SK-N-SH (cell line): ENCODE data around the gene DCAF5. TPM values are rescaled to one million over a fixed set of nuclear protein-coding genes. Genes with fewer than 3 reads are reported as not detected.

ENCODE experiments used
- CTCF ChIA-PET: fragments of 300-600, 350-600 bp; formaldehyde crosslinking; extraction: SDS; loops from one replicate; lab custom pipeline; 2021; lab: Yijun Ruan, JAX
- POLR2A ChIA-PET: fragments of 350-600 bp; sonication (Branson Sonifier 250); formaldehyde crosslinking; extraction: SDS; loops from one replicate; lab custom pipeline; 2020; ENCODE audit warnings: antibody characterized with exemption, inconsistent platforms; lab: Yijun Ruan, JAX
- DNase-seq: peaks from one replicate; pipeline ENCODE4 v3.0.0; 2012
- H2AFZ ChIP-seq: fragments of 200-600 bp; sonication (generic); 2 replicates; pipeline ENCODE4 v1.8.1; 2016; ENCODE audit warnings: antibody characterized with exemption, mild to moderate bottlenecking, low read depth
- H3F3A ChIP-seq: fragments of 200-600 bp; sonication (generic); replicated peaks from 2 replicates; pipeline ENCODE3; 2016; ENCODE audit warnings: antibody characterized with exemption, mild to moderate bottlenecking; ENCODE audit not compliant: insufficient read depth
- H3K27ac ChIP-seq, 2 experiments: fragments of 200-500 bp in 1 of 2; fragments of 200-600 bp in 1 of 2; sonication (Bioruptor generic) in 1 of 2; sonication (generic), shearing (Covaris generic) in 1 of 2; 2 replicates each; pipeline versions ENCODE4 v1.5.1 to v1.6.1; 2014 to 2016; ENCODE audit warnings: low read depth in 2 of 2, inconsistent platforms in 1 of 2, low read length in 1 of 2, mild to moderate bottlenecking in 1 of 2, mixed read lengths in 1 of 2
- H3K27me3 ChIP-seq: fragments of 200-600 bp; sonication (generic), shearing (Covaris generic); 2 replicates; pipeline ENCODE4 v1.6.1; 2016; ENCODE audit warnings: mixed run types; ENCODE audit not compliant: insufficient read depth
- H3K36me3 ChIP-seq, 2 experiments: fragments of 200-500 bp in 1 of 2; fragments of 200-600 bp in 1 of 2; sonication (Bioruptor generic) in 1 of 2; sonication (generic) in 1 of 2; replicated peaks in 1 of 2; 2 replicates each; pipeline versions ENCODE3 to v1.5.1; 2014 to 2016; ENCODE audit warnings: low read length in 1 of 2, mild to moderate bottlenecking in 1 of 2; ENCODE audit not compliant: insufficient read depth in 2 of 2, control insufficient read depth in 1 of 2
- H3K4me1 ChIP-seq, 2 experiments: fragments of 200-500 bp in 1 of 2; fragments of 200-600 bp in 1 of 2; sonication (Bioruptor generic) in 1 of 2; sonication (generic), shearing (Covaris generic) in 1 of 2; 2 replicates each; pipeline versions ENCODE4 v1.5.1 to v1.6.1; 2014 to 2016; ENCODE audit warnings: low read depth in 1 of 2, low read length in 1 of 2, mixed run types in 1 of 2; ENCODE audit not compliant: insufficient read depth in 2 of 2, control insufficient read depth in 1 of 2
- H3K4me2 ChIP-seq: fragments of 200-600 bp; sonication (generic), shearing (Covaris generic); 2 replicates; pipeline ENCODE4 v1.6.1; 2017; ENCODE audit warnings: mixed run types
- H3K4me3 ChIP-seq, 2 experiments: fragments of 200-500 bp in 1 of 2; fragments of 200-600 bp in 1 of 2; sonication (Bioruptor generic) in 1 of 2; sonication (generic), shearing (Covaris generic) in 1 of 2; 2 replicates each; pipeline versions ENCODE4 v1.5.1 to v1.8.1; 2014 to 2016; ENCODE audit warnings: low read depth in 2 of 2, inconsistent platforms in 1 of 2, low read length in 1 of 2, mild to moderate bottlenecking in 1 of 2, mixed read lengths in 1 of 2, moderate library complexity in 1 of 2
- H3K79me2 ChIP-seq: fragments of 200-600 bp; sonication (generic); 2 replicates; pipeline ENCODE4 v1.8.1; 2017; ENCODE audit warnings: mild to moderate bottlenecking; ENCODE audit not compliant: insufficient read depth
- H3K9ac ChIP-seq: fragments of 200-600 bp; sonication (generic); 2 replicates; pipeline ENCODE4 v1.6.1; 2017; ENCODE audit warnings: mixed run types
- H3K9me2 ChIP-seq: fragments of 200-600 bp; sonication (generic); 2 replicates; pipeline ENCODE4 v1.6.1; 2017; ENCODE audit warnings: mixed run types
- H3K9me3 ChIP-seq: fragments of 200-600 bp; sonication (generic); 2 replicates; pipeline ENCODE4 v1.6.1; 2017; ENCODE audit warnings: mixed run types, mild to moderate bottlenecking, moderate library complexity
- H4K20me1 ChIP-seq: fragments of 200-600 bp; sonication (generic); 2 replicates; pipeline ENCODE4 v1.6.1; 2017; ENCODE audit warnings: mild to moderate bottlenecking, mixed run types; ENCODE audit not compliant: insufficient read depth
- CHD2 ChIP-seq: fragments of 150-350 bp; IDR thresholded peaks from 2 replicates; pipeline ENCODE4 v1.6.1; 2018; ENCODE audit warnings: low read length; ENCODE audit not compliant: partially characterized antibody
- FOSL2 ChIP-seq: IDR thresholded peaks from 2 replicates; pipeline ENCODE4 v1.4.0; 2012; ENCODE audit warnings: low read depth, mild to moderate bottlenecking, moderate library complexity, borderline replicate concordance
- GABPA ChIP-seq: IDR thresholded peaks from 2 replicates; pipeline ENCODE4 v1.4.0; 2012; ENCODE audit warnings: low read depth, mild to moderate bottlenecking
- POLR2AphosphoS5 ChIP-seq: IDR thresholded peaks from 2 replicates; pipeline ENCODE4 v1.6.1; 2012; ENCODE audit warnings: low read depth, low read length
- RFX5 ChIP-seq: IDR thresholded peaks from 2 replicates; pipeline ENCODE4 v1.6.1; 2012; ENCODE audit warnings: mild to moderate bottlenecking, improper control_type of control experiment, low read length
- RXRA ChIP-seq: IDR thresholded peaks from 2 replicates; pipeline ENCODE4 v1.4.0; 2012; ENCODE audit warnings: low read depth, mild to moderate bottlenecking, borderline replicate concordance
- TAF1 ChIP-seq: IDR thresholded peaks from 2 replicates; pipeline ENCODE4 v1.6.1; 2012; ENCODE audit warnings: low read depth, mild to moderate bottlenecking, low read length, moderate library complexity, borderline replicate concordance
- WGBS: methylation state at CpG from one replicate; pipeline ENCODE4 v1.1.6; 2017; ENCODE audit warnings: low lambda C conversion rate; 5-methylcytosine and 5-hydroxymethylcytosine counted together
- polyA plus RNA-seq, 3 experiments: library from polyadenylated mRNA; depleted of rRNA; stranded (reverse); fragments of >200 nt; gene quantifications; 2 replicates each; pipeline ENCODE4 v1.2.3, GENCODE V29; 2012
- TF ChIP-seq, protein P1 (sequence below): IDR thresholded peaks from 2 replicates; pipeline ENCODE4 v1.6.1; 2012; ENCODE audit warnings: mild to moderate bottlenecking, low read depth, low read length, moderate library complexity
- TF ChIP-seq, protein P2 (sequence below): IDR thresholded peaks from 2 replicates; pipeline ENCODE4 v1.4.0; 2012; ENCODE audit warnings: low read depth, borderline replicate concordance
- TF ChIP-seq, protein P3 (sequence below): fragments of 200-600 bp; sonication (generic); IDR thresholded peaks from 2 replicates; pipeline ENCODE4 v1.6.1; 2017; ENCODE audit warnings: antibody characterized with exemption, mild to moderate bottlenecking, moderate library complexity

Gene DCAF5
- polyA plus RNA-seq, 1 of the 3 experiments (the other 2 are of a cell fraction) = 26.7 TPM

DNA sequence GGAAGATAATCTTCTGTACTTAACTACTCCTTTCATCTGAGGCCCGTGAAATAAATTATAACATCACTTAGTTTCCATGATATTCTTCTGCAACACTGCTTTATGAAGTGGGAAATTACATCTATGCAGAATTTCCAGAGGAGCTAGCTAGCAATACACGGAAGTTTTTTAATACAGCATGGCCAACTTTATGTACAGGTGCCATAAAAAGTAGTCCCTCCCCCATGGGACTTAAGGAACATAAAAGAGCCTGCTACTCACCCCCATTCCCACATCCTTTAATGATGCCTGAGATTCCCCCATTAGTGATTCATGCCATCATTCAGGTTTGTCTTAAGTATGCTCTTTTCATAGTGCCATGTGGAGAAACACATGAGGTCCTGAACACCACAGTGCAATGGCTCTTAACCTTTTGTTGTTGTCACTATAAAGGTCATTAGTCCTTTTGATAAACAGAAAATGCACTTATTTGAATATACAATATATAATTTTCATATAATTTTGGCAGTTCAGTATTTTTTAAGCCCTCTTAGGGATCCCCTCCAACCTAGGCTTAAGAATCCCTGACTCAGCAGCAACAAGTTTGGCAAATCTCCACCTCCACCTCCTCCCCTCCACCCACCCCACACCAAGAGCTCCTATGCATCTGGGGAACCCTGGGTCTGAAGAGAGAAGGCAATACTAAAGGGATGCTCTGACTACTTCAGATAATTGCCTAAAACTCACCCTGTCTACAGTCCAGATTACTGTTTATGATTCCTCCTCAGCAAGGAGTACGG is 37.3 kb downstream of the DCAF5 start (continued):
- TF ChIP-seq, protein P1, sequence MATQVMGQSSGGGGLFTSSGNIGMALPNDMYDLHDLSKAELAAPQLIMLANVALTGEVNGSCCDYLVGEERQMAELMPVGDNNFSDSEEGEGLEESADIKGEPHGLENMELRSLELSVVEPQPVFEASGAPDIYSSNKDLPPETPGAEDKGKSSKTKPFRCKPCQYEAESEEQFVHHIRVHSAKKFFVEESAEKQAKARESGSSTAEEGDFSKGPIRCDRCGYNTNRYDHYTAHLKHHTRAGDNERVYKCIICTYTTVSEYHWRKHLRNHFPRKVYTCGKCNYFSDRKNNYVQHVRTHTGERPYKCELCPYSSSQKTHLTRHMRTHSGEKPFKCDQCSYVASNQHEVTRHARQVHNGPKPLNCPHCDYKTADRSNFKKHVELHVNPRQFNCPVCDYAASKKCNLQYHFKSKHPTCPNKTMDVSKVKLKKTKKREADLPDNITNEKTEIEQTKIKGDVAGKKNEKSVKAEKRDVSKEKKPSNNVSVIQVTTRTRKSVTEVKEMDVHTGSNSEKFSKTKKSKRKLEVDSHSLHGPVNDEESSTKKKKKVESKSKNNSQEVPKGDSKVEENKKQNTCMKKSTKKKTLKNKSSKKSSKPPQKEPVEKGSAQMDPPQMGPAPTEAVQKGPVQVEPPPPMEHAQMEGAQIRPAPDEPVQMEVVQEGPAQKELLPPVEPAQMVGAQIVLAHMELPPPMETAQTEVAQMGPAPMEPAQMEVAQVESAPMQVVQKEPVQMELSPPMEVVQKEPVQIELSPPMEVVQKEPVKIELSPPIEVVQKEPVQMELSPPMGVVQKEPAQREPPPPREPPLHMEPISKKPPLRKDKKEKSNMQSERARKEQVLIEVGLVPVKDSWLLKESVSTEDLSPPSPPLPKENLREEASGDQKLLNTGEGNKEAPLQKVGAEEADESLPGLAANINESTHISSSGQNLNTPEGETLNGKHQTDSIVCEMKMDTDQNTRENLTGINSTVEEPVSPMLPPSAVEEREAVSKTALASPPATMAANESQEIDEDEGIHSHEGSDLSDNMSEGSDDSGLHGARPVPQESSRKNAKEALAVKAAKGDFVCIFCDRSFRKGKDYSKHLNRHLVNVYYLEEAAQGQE = no peak

DNA sequence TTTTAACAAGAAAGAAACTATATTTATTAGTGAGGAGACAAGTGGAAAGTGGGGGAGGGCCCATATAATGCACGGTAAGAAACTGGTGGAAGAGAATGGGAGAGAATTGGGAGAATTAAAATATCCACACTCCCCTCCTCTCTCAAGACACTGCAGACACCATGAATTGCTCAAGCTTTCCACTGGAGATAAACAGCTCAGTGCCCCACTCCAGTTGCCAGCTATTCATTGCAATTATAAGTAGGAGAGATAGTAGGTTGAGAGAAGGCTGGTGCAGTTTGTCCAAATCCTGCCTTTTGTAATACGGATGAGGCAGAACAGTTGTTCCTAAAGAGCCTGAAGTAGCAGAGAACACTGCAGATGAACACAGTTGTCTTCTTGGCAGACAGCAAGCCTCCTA is 38.2 kb downstream of the DCAF5 start:
- no peak overlapping the region for H2AFZ ChIP-seq
- no peaks in the 10 kb centered on the region for H3K4me1 ChIP-seq
- H3K27ac ChIP-seq = no peak overlapping the region
- peaks cover 4% of the 10 kb centered on the region for H3F3A ChIP-seq
- no peaks in the 10 kb centered on the region for H4K20me1 ChIP-seq
- TF ChIP-seq RXRA (no peak), TAF1 (no peak), FOSL2 (no peak), CHD2 (no peak), POLR2AphosphoS5 (no peak), GABPA (no peak), RFX5 (no peak)
- TF ChIP-seq, protein P2, sequence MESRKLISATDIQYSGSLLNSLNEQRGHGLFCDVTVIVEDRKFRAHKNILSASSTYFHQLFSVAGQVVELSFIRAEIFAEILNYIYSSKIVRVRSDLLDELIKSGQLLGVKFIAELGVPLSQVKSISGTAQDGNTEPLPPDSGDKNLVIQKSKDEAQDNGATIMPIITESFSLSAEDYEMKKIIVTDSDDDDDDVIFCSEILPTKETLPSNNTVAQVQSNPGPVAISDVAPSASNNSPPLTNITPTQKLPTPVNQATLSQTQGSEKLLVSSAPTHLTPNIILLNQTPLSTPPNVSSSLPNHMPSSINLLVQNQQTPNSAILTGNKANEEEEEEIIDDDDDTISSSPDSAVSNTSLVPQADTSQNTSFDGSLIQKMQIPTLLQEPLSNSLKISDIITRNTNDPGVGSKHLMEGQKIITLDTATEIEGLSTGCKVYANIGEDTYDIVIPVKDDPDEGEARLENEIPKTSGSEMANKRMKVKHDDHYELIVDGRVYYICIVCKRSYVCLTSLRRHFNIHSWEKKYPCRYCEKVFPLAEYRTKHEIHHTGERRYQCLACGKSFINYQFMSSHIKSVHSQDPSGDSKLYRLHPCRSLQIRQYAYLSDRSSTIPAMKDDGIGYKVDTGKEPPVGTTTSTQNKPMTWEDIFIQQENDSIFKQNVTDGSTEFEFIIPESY = no peak
- TF ChIP-seq, protein P3, sequence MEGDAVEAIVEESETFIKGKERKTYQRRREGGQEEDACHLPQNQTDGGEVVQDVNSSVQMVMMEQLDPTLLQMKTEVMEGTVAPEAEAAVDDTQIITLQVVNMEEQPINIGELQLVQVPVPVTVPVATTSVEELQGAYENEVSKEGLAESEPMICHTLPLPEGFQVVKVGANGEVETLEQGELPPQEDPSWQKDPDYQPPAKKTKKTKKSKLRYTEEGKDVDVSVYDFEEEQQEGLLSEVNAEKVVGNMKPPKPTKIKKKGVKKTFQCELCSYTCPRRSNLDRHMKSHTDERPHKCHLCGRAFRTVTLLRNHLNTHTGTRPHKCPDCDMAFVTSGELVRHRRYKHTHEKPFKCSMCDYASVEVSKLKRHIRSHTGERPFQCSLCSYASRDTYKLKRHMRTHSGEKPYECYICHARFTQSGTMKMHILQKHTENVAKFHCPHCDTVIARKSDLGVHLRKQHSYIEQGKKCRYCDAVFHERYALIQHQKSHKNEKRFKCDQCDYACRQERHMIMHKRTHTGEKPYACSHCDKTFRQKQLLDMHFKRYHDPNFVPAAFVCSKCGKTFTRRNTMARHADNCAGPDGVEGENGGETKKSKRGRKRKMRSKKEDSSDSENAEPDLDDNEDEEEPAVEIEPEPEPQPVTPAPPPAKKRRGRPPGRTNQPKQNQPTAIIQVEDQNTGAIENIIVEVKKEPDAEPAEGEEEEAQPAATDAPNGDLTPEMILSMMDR = no peak
- H3K27me3 ChIP-seq = no peaks in the 10 kb centered on the region
- WGBS = 85% methylated on average over 2 of the region's 2 CpGs
- no peak overlapping the region for H3K4me3 ChIP-seq
- ChIA-PET POLR2A (no interaction called here), CTCF (interaction anchor here (1.7 to 5.8 kb wide), 2 partner anchors 14 to 252 kb away, joined by 6 to 28 read pairs; no protein-coding TSS in a partner anchor)
- no peaks in the 10 kb centered on the region for H3K9me2 ChIP-seq
- DNase-seq = no peak
- no peak overlapping the region for H3K9ac ChIP-seq
- peaks cover 4% of the 10 kb centered on the region; the same call in 1 of the 2 replicates for H3K79me2 ChIP-seq
- peaks cover 38 to 70% of the 10 kb centered on the region in 2 experiments for H3K36me3 ChIP-seq
- no peak overlapping the region for H3K4me2 ChIP-seq
- no peaks in the 10 kb centered on the region for H3K9me3 ChIP-seq
